ENCODE results near the gene CRAMP1.
A peak's percentile ranks its signal among the peaks of the same experiment; 100 is the strongest.

The CRAMP1 gene

GRCh38 chr16:1657841-1658240 is 45.7 kb downstream of the CRAMP1 start:
- no peak for DNase-seq

DNA sequence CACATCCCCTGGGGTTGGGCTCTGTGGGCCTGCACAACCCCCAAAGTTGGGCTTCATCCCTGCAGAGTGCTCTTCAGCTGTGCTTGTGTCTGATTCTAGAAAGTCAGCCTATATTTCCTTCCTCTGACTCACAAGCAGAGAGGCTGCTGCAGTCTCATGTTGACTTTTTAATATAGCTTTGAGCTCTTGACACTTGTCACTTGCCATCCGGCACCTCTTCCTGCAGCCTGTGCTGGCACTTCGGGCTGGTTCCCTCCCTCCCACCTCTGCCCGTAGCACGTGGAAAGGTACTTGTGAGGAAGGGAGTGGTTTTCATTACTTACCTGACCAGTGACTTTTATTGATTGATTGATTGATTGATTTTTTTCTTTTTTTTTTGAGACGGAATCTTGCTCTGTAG is 46.9 kb downstream of the CRAMP1 start:
- DNase-seq, result no peak

DNA sequence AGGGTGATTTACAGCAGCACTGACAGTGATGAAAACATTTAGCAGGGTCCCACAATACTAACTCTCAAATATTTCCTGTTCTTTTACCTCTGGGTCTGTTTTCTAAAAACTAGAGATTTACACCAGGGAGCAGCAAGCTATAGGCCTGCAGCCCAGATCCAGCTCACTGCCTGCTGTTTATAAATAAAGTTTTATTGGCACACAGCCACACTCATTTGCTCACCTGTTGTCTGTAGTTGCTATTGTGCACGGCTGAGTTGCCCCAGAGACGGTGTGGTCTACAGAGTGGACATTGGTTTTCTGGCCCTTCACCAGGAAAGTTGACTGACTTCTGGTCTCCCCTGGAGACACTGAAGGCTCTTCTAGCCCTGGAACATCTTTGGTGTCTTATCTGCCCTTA is 49.7 kb downstream of the CRAMP1 start:
- no peak for DNase-seq

DNA sequence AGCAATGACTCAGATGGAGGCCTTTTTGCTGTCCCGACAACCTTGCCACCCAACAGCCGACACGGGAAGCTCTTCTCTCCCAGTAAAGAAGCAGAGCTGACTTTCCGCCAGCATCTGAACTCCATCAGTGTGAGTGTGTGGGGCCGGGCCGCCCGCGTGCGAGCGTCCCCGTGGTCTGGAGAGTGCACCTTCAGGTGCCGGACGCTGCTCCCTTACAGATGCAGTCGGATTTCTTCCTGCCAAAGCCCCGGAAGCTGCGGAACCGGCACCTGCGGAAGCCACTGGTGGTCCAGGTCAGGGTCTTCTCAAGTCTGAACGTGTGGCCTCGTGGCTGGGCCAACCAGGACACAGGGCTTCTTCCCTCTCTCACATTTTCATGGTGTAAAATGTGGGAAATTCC is 50.4 kb downstream of the CRAMP1 start:
- DNase-seq, result no peak

GRCh38 chr16:1665829-1666228 is 53.7 kb downstream of the CRAMP1 start:
- no peak for DNase-seq

DNA sequence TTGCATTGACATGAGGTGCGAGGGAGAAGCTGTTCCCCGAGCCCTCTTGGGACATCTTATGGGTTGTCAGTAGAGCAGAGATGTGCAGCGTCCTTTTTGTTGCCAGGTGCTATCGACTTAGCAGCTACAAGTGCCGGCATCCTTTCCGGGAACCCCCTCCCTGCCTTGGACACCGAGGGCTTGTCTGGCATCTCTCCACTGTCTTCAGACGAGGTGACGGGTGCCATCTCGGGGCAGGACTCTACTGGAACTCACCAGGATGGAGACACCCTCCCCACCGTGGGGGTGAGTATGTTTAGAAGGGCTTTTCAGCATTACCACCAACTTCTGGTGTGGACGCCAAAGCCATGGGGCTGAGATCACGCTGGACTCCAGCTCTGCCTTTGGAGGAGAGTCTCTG is 54.2 kb downstream of the CRAMP1 start:
- DNase-seq, result no peak

DNA sequence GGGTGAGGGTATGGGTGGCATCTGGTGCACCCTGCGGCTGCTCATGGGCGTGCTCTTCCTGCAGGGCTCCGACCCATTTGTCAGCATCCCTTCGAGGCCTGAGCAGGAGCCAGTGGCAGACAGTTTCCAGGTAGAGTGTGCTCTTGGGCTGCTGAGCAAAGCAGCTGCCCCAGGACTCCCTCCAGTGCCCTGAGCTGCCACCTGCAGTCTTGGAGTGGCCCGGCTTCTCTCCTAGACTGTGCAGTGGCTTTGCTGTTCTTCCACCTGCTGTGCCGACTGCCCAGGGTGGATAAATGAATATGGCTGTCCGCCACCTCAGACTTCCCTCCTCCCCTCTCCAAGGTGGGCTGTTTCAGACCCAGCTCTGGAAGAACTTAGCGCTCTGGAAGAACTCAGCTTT is 55.1 kb downstream of the CRAMP1 start:
- no peak for DNase-seq

- no peak for DNase-seq
These were observed 55.8 kb downstream of the CRAMP1 start for GRCh38 chr16:1667916-1668315.

GRCh38 chr16:1668612-1669319 is 56.6 kb downstream of the CRAMP1 start:
- no peak for DNase-seq

DNA sequence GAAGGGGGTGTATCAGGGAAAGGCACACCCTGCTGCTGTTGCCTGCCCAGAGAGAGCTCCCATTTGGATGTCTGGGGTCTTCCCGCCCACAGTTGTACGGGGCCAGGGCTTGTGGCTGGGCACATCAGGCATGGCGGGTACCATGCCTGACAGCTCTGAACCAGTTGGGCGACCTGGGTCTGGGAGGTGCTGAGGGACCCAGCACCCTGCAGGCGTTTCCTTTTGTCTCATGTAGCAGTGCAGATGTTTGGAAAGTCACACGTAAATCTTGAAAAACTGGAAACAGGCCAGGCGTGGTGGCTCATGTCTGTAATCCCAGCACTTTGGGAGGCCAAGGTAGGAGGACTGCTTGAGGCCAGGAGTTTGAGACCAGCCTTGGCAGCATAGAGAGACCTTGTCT is 57.5 kb downstream of the CRAMP1 start:
- DNase-seq, result no peak

DNA sequence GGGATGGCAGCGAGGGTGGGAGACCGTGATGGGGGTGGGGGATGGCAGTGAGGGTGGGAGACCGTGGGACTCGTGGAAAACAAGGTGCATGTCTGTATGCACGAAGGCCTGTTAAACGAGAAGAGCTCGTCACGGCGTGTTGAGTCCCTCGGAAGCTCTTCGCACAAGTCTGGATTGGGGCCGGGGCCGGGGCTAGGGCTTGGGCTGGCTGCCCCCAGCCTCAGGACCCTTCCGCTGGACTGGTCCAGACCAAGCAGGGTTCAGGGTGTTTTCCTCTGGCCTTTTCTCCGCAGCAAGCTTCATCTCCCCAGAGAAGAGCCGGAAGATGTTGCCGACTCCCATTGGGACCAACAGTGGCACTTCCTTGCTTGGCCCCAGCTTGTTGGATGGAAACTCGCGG is 58.2 kb downstream of the CRAMP1 start:
- DNase-seq, result no peak

- DNase-seq, result no peak
These were observed 58.7 kb downstream of the CRAMP1 start for GRCh38 chr16:1670866-1671265.

GRCh38 chr16:1673424-1674151 is 61.4 kb downstream of the CRAMP1 start:
- no peak for DNase-seq

DNA sequence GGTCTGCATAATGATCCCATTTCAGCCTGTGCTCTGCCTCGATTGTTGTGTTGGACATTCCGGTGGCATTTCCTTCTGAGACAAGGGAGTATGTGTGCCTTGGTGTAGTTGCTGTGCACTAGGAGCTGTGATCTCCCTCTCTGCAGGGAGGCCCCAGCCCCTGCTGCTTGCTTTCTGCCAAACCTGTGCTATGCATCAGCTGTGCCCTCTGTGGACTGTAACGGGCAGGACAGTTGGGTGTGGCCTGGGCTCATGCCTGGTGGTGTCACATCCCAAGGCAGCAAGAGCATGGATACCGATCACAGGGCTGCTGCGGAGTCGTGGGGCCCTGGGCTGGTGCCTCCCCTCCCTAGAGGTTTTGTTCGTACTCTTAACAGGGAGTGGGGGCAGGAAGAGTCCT is 62.1 kb downstream of the CRAMP1 start:
- DNase-seq, result no peak

DNA sequence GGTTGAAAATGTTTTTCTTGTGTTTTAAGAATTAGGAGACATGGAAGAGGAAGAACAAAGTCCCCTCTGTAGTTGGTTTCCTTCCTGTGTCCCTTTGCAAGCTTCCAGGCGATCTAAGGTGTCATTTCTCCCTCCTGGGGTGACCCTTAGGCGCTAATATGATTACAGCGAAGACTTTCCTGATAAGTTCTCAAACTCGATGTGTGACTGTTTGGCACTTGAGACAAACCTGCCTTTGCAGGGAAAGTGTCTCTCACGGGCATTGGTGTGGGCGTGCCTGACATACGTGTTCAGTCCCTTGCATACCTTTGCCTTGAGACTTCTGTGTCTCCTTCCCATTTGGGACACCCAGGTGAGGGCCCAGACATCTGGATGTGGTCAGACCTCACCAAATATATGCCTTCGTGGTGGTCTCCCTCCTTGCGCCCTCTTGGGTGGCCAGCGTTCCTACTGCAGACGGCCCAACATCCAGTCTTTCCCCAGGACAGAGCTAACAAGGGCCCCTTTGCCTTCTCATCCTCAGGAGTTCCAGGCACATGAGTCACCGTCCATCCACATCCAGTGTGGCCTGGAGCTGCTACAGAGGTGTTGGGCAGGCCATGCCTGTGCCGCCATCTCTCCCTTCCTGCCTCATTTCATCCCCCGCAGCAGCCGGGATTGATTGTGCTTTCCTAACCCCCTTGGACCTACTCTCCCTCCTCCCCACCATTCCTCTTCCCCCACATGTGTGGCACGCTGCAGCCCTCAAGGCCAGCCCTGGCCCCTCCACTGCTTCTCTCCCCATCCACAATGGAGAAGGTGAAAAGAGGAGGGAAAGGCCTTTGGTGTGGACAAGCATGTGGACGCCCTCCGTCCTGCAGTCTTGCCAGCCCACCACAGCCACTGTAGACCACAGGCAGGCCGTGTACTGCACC is 62.8 kb downstream of the CRAMP1 start:
- no peak for DNase-seq

DNA sequence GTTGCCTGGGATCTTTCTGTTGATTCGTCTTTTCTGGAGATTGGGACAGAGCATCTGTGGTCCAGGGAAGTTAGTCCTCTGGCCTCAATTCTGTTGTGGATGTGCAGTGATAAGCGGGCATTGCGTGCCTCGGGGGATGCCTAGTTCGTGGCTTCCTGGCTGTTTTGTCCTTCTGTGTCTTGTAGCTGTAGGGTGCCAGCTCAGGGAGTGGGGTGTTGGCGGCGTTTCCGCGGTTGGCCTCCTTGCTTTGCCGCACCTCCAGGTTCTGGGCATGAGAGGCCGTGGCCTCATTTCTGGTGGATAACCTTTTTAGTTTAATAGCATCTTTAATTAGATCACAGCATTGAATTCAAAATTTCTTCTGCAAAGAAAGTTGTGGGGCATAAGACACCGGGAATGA is 64.5 kb downstream of the CRAMP1 start:
- no peak for DNase-seq

DNA sequence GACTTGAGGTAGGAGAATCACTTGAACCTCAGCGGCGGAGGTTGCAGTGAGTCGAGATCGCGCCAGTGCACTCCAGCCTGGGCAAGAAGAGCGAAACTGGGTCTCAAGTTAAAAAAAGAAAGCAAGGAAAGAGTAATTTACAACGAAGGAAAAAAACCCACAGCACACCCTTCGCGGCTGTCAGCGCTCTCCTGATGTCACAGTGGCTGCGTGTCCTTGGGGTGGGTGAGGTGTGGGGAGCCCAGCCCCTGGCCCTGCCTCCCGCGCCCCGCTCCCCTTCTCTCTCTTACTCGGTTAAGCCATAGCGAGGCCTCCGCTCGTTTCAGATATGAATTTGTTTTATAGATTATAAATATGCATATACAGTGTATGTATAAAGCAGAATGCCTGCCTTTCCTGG is 65.2 kb downstream of the CRAMP1 start:
- DNase-seq, result no peak

DNA sequence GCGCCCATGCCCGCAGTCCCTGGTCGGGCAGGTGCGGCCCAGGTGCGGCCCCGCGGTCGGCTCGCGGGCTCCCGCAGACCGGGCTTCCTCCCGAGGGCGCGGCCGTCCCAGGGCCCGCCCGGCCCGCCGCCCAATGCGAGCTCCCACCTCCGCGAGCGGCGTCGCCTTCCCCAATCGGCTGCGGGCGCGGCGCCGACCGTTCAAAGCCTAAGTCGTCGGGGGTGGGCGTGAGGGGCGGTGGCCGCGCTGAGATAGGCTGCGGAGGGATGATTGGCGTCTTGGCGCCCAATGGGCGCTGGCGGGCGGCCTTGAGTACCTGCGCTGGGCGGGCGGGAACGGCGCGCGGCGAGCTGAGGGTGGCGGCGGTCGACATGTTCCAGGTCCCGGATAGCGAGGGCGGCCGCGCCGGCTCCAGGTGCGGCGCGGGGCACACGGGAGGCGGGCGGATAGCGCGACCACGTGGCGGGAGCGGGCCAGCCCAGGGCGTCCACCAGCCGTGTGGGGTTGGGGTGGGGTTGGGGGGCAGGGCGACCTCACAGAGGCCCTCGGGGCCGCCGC is 65.9 kb downstream of the CRAMP1 start, which contains the start of gene JPT2:
Gene JPT2 (plus strand): TSS at position 338 of the 558 bp plus-strand sequence. CDS start 34 bp downstream, at position 372.
- peak; percentile 97 for DNase-seq

GRCh38 chr16:1678500-1679098 is 66.4 kb downstream of the CRAMP1 start:
- DNase-seq, result peak; percentile 60

- DNase-seq, result no peak
These were observed 68.2 kb downstream of the CRAMP1 start for GRCh38 chr16:1680361-1680760.

DNA sequence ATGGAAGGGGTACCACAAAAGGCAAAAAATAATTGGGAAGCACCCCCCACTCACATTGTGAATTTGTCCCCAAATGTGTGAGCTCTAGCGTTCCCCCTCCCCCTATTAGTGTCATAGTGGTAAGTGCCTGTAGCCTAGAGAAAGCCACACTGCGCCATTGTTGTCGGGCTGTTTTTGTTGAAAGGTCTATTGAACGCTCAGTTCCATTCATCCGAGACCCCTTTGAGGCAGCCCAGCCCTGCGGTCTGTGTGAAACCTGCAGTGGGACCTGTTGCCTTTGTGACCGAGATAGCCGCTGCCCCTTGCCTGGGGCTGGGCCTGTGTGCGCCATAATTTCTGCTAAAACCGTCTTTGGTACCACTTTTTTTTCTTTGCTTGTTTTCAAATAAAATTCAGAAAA is 68.9 kb downstream of the CRAMP1 start:
- DNase-seq, result no peak

- DNase-seq, result no peak
These were observed 75.5 kb downstream of the CRAMP1 start for GRCh38 chr16:1687427-1688316.

Data from activated naive CD4-positive, alpha-beta T cell treated with Interleukin-2 at 50 U/mL for 16 hours (primary cell).